PFSK-1 (cell line): ENCODE results near the gene IFT57.

Experiments
- FOXP2 ChIP-seq: optimal IDR thresholded peaks from 2 replicates; pipeline ENCODE3; 2011; ENCODE audit warnings: borderline replicate concordance, control low read depth, inconsistent platforms; ENCODE audit not compliant: insufficient read depth; ENCODE audit errors: extremely low read length, extremely low read depth
- POLR2AphosphoS5 ChIP-seq: IDR thresholded peaks from 2 replicates; pipeline ENCODE4 v1.6.1; 2012; ENCODE audit warnings: low read depth, mild to moderate bottlenecking, control low read depth, low read length, moderate library complexity
- REST ChIP-seq, 2 experiments: IDR thresholded peaks; 2 replicates each; pipeline versions ENCODE4 v1.6.1 to v1.8.0; 2011 to 2012; ENCODE audit warnings: low read depth in 2 of 2, low read length in 2 of 2, control low read depth in 1 of 2, inconsistent platforms in 1 of 2, mild to moderate bottlenecking in 1 of 2, moderate library complexity in 1 of 2; ENCODE audit not compliant: insufficient read depth in 1 of 2
- SIN3A ChIP-seq: IDR thresholded peaks from 2 replicates; pipeline ENCODE4 v1.6.1; 2012; ENCODE audit warnings: mild to moderate bottlenecking, low read length, moderate library complexity, borderline replicate concordance; ENCODE audit not compliant: insufficient read depth
- TAF1 ChIP-seq: IDR thresholded peaks from 2 replicates; pipeline ENCODE4 v1.6.1; 2012; ENCODE audit warnings: low read length, control low read depth, borderline replicate concordance; ENCODE audit not compliant: insufficient read depth

IFT57 gene

GRCh38 chr3:108158251-108158650 lies 64.0 kb downstream of the IFT57 start:
- TF ChIP-seq TAF1 = no peak
- no peak for TF ChIP-seq SIN3A
- no peak for TF ChIP-seq FOXP2
- no peak for TF ChIP-seq POLR2AphosphoS5
- TF ChIP-seq REST (IDR thresholded peaks at IDR 0.05; ENCODE audit: insufficient read depth in 1 of 2, low read depth in 2 of 2, low read length in 2 of 2) = no peak

- no peak for TF ChIP-seq POLR2AphosphoS5
- TF ChIP-seq SIN3A = no peak
- TF ChIP-seq REST (IDR thresholded peaks at IDR 0.05; ENCODE audit: insufficient read depth in 1 of 2, low read depth in 2 of 2, low read length in 2 of 2) = no peak
- no peak for TF ChIP-seq TAF1
- TF ChIP-seq FOXP2 = no peak
Observed at GRCh38 chr3:108157273-108157672, 65.0 kb downstream of the IFT57 start.

GRCh38 chr3:108156312-108156853 lies 65.8 kb downstream of the IFT57 start:
- no peak for TF ChIP-seq FOXP2
- TF ChIP-seq TAF1 = no peak
- no peak for TF ChIP-seq POLR2AphosphoS5
- no peak for TF ChIP-seq REST (IDR thresholded peaks at IDR 0.05; ENCODE audit: insufficient read depth in 1 of 2, low read depth in 2 of 2, low read length in 2 of 2)
- TF ChIP-seq SIN3A = no peak

GRCh38 chr3:108153451-108153981 lies 68.7 kb downstream of the IFT57 start:
- TF ChIP-seq FOXP2 = no peak
- TF ChIP-seq REST (IDR thresholded peaks at IDR 0.05; ENCODE audit: insufficient read depth in 1 of 2, low read depth in 2 of 2, low read length in 2 of 2) = no peak
- TF ChIP-seq TAF1 = no peak
- no peak for TF ChIP-seq SIN3A
- no peak for TF ChIP-seq POLR2AphosphoS5

GRCh38 chr3:108152274-108152673 lies 70.0 kb downstream of the IFT57 start:
- TF ChIP-seq FOXP2 = no peak
- TF ChIP-seq TAF1 = no peak
- no peak for TF ChIP-seq REST (IDR thresholded peaks at IDR 0.05; ENCODE audit: insufficient read depth in 1 of 2, low read depth in 2 of 2, low read length in 2 of 2)
- no peak for TF ChIP-seq POLR2AphosphoS5
- no peak for TF ChIP-seq SIN3A
